GM19397 (cell line): Measurements from ENCODE around the gene RASGRP4.
"Not testable (repeated sequence)": the region's sequence is repeated elsewhere in the genome, so short reads cannot be mapped to it uniquely, and the experiment has no call there.

ENCODE experiments used
- ATAC-seq: cut with Tn5 transposase; IDR thresholded peaks from one replicate; pipeline ENCODE4 v1.9.1; 2021; ENCODE audit warnings: mild to moderate bottlenecking, moderate library complexity; ENCODE audit not compliant: unreplicated experiment

The RASGRP4 gene

DNA sequence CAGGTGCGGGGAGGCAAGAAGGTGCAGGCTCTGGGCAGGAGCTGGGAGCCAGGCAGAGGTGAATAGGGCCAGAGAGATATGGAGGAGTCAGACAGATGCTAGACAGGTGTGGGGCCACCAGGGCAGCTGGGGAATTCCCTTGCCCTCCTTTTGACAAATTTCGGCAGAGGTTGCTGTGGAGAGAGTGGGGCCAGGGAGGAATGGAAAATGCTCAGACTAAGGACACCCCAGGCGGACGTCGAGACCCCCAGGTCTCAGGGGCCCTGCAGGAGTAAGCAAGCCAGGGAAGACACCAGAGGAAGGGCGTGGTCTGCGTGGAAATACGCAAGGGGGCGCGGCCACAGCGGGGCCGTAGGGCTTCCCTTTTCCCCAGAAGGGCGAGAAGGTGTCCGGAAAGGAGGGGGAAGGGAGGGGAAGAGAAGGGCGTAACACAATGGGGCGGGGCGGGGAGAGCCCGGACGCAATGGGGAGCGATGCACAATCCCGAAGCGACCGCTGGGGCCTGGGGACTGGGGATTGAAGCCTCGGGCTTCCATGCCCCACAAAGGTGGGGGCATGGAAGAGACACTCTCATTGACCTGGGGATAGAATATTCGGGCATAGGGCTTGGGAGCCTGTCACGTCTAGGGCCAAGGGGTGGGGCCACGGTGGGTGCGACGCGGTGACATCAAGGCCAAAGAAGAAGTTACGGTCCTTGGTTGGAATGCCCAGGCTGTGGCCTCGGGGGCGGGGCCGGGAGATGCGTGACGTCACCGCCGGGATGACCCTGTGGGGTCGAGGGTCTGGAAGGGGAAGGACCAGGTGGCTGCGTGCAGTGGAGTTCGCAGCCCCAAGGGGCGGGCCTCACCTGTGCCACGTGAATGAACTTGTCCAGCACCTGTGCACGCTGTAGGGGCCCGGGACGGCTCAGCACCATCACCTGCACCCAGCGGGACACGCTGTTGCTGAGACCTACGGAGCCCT, 8.2 kb downstream of the RASGRP4 start:
- no peak for ATAC-seq

DNA sequence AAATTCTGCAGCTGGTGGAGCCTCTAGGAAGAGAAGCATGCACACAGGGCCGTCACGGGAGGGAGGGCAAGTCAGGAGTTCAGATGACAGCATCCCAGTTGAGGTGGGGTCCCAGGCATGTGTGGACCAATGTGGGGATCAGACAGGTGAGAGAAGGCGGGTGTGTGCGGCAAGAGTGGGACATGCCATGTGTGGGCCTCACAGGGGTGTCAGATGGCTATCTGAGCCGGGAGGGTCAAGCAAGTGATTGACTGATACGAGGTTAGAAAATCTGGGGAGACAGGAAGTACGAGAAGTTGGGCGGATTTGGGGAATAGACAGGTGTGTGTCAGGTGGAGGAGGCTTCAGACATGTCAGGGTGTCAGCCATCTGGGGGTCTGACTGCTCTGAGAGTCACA, 8.9 kb downstream of the RASGRP4 start:
- ATAC-seq = no peak

DNA sequence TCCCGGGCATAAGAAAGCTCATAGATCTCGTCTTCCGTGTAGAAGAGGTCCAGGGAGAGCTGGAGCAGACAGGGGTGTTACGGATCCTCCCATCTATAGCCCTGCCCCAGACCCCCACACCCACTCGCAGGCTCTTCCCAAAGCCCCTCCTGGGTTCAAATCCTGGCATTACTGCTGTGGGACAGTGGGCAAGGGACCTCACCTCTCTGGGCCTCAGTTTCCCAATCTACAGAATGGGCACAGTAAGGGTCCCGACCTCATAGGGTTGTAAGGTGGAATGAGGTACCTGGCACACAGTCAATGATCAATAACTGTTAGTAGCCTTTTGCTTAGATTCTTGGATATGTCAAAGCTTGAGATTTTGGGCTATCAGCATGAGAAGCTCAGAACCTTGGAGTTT, 12.6 kb downstream of the RASGRP4 start:
- ATAC-seq = no peak

- no peak for ATAC-seq
These were observed 13.1 kb downstream of the RASGRP4 start for GRCh38 chr19:38412961-38413360.

DNA sequence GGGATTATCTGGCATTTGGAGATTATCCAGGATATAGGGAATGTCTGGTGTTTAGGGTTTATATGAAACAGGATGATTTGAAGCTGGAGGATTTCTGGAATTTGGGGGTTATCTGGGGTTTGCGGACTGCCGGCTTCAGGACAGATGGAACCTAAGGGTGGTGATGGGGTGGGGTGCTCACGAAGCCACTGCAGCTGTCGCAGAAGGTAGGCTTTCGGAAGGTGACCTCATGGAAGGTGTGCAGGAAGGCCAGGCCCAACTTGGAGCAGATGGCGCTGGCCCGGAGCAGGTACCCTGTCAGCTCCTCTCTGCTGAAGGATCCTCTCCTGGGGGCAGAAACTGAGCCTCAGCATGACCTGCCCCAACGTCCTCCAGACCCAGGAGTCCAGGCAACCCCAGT, 13.5 kb downstream of the RASGRP4 start:
- no peak for ATAC-seq

DNA sequence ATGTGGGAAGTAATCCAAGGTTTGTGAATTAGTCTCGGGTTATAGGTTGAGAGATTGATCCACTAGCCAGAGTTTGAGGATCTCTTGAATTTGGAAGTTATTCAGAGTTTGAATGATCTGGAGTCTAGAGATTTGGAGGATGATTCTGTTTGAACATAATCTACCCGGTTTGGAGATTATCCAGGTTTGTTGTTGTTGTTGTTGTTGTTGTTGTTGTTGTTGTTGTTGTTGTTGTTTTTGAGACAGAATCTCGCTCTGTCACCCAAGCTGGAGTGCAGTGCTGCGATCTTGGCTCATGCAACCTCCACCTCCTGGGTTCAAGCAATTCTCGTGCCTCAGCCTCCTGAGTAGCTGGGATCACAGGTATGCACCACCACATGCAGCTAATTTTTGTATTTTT, 14.1 kb downstream of the RASGRP4 start:
- ATAC-seq = not testable (repeated sequence)

DNA sequence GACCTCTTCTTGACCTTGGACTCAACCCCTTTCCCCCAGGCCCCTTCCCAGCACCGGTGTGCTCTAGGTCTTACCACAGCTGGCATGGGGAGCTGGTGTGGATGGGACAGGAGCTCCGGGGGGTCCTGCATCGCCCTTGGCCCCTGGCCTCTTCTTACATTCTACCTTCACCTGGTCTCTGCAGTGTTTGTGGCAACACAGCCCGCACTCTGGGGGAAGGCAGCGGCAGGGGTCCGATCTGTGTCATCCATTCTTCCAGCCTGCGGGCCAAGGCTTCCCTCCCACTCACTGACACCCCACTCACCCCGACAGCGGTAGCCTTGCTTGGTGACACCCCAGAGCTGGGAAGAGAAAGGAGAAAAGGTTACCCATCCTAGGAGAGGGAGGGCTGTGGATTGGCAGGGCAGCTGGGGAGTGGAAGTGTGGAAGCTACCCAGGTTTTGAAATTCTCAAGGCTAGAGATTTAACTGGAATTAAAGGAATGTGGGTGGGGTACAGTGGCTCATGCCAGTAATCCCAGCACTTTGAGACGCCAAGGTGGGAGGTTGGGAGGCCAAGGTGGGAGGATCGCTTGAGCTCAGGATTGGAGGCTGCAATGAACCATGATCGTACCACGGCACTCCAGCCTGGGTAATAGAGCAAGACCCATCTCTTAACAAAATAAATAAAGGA, 14.8 kb downstream of the RASGRP4 start:
- no peak for ATAC-seq

GRCh38 chr19:38410407-38410806, 15.6 kb downstream of the RASGRP4 start:
- ATAC-seq = not testable (repeated sequence)

GRCh38 chr19:38409631-38410133, 16.3 kb downstream of the RASGRP4 start:
- ATAC-seq = no peak

DNA sequence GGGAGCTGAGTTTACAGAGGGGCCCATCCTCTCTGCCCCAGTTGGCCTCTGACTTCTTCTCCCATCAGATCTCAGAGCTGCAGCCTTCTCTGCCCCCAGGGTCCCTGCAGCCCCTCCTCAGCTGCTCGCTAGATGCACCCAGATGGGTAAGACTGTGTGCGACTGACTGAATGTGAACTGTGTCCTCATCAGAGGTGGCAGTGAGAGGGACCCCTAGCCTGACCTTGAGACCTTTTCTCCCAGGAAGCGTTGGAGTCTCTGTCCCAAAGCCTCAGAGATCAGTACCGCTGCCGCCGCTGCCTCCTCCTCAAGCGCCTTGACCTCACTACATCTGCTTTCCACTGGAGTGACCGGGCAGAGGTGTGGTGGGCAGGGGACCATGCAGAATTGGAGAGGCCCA, 20.7 kb downstream of the RASGRP4 start:
- ATAC-seq = no peak

DNA sequence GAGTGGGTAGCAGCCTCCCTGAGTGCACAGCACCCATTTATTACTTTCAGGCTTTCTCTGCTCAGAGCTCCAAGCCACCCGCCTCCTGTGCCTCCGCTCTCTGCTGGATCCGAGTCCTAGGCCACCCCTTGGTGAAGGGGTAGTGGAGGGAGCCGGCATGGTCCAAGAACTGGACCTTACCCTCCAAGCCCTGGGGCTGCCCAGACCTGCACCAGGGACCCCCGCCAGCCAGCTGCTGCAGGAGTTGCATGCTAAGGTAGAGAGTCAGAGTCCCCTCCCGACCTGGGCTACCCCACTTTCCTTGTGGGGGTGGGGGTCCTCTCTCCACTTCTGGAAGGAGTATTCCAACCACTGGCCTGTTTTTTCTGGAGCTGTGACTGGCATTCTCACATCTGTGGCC, 21.2 kb downstream of the RASGRP4 start:
- ATAC-seq = no peak

DNA sequence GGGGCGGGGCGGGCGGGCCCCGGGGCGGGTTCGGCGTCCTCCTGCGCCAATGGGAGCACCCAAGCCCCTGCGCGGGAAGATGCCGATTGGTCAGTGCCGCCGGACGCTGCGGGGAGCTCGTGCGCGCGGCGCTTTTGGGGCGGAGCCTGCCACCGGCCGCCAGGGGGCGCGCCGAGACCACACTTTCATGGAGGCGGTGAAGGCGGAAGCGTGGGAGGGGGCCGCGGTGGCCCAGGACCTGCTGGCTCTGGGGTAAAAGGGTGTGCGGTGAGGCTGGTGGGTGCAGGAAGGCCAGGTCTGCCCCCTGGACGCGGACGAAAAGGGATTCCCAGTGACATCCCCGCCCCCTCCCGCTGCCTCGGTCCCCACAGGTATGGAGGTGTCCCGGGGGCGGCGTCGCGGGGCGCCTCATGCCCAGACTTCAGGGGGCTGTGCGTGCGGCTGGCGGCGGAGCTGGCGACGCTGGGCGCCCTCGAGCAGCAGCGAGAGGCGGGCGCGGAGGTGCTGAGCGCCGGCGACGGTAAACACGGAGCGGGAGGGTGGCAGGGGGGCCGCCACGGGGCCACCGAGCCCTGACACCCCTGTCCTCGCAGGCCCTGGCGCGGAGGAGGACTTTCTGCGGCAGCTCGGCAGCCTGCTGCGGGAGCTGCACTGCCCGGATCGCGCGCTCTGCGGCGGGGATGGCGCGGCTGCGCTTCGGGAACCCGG, 22.9 kb downstream of the RASGRP4 start, which contains the start of gene FAM98C:
FAM98C (plus strand) TSS at position 127 of the 708 bp plus-strand sequence; CDS start at position 188, 61 bp downstream.
- ATAC-seq = peak; percentile 95

DNA sequence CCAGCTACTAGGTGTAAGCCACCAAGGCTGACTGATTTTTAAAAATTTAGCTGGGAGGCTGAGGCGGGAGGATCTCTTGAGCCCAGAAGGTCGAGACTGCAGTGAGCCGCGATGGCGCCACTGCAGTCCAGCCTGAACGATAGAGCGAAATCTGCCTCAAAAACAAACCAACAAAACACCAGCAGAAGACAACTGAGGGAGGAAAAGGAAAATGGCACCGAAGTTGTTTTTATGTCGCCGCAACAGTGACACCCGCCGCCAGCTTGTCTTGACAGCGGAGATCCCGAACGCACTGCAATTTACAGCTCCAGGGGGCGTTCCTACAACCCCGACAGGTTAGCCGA, 23.4 kb downstream of the RASGRP4 start:
- ATAC-seq = no peak

DNA sequence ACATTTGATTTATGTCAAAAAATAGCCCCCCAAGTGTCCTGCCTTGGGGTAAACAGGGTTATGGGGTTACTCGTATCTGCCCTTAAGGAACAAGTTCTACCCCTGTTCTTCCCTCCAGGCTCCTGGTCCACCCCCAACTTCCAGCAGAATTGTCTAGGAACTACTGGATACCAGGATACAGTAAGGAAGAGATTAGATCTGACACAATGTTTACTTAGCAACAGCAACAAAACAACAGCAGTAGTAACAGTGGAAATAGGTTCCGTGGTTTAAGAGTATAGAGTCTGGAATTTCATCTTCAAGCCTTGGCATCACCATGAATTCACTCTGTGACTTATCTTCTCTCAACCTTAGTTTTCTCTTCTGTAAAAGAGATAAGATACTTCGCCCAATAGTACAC, 24.9 kb downstream of the RASGRP4 start:
- no peak for ATAC-seq

DNA sequence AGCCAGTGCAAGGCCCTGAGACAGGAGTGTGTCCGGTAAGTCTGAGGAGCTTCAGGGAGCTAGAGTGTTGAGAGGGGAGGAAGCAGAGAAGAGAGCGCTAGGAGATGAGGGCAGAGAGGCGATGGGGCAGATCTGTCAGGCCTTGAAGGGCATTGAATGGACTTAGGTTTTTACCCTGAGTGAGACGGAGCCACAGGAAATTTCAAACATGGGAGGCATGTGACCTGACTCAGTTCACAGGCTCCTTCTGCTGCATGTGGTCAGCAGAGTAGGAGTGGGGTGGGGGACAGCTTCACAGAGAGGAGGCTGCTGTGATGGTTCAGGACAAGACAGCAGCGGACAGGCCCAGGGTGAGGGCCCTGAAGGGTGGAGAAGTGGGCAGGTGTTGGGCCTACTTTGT, 25.7 kb downstream of the RASGRP4 start:
- no peak for ATAC-seq

- ATAC-seq = no peak
These were observed 26.5 kb downstream of the RASGRP4 start for GRCh38 chr19:38399537-38399936.

- no peak for ATAC-seq
These were observed 26.9 kb downstream of the RASGRP4 start for GRCh38 chr19:38399081-38399480.

DNA sequence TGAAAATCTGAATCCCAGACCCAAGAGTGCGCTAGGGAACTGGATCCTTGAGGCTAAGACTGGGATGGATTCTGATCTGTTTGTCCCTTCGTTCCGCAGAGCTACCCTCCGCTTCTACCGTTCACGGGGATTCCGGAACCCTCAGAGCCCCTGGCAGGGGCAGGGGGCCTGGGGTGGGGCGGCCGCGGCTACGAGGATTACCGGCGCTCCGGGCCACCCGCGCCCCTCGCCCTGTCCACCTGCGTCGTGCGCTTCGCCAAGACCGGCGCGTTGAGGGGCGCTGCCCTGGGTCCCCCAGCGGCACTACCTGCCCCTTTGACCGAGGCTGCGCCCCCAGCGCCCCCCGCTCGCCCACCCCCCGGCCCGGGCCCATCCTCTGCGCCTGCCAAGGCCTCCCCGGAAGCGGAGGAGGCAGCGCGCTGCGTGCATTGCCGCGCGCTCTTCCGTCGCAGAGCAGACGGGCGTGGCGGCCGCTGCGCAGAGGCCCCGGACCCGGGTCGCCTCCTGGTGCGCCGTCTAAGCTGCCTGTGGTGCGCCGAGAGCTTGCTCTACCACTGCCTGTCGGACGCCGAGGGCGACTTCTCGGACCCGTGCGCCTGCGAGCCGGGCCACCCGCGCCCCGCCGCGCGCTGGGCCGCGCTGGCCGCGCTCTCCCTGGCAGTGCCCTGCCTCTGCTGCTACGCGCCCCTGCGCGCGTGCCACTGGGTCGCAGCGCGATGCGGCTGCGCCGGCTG, 30.5 kb downstream of the RASGRP4 start:
- no peak for ATAC-seq

- no peak for ATAC-seq
These were observed 31.5 kb downstream of the RASGRP4 start for GRCh38 chr19:38394488-38394887.

DNA sequence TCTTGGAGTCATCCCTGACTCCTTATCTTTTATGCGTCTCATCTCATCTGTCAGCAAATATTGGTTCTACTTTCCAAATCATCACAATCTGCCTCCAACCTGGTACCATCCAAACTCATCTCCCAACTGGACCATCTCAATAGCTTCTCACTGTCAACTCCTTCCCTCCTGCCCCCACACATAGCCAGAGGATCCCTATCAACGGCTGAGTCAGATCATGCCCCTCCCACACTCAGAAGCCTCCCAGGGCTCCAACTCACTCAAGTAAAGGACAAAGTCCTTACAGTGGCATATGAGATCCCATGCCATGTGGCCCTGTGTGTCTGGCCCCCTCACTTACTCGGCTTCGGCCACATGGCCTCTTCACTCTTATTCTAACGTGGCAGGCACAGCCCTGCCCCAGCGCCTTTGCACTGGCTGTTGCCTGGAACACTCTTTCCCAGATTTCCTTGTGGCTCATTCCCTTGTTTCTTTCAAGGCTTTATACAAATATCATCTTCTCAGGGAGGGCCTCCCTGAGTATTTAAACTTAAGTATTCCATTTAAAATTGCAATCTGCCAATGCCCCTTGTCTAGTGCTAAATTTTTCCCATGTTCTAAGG, 33.2 kb downstream of the RASGRP4 start:
- no peak for ATAC-seq
